Measurements from ENCODE around the gene ELK3.

- no peak for TF ChIP-seq EZH2 (IDR thresholded peaks at IDR 0.05; ENCODE audit: borderline replicate concordance, low read length)
- TF ChIP-seq CTCF (conservative IDR thresholded peaks at IDR 0.05 in 1 of 2, IDR thresholded peaks at IDR 0.05 in 1 of 2; ENCODE audit: extremely low read depth in 1 of 2, insufficient read depth in 1 of 2, low read depth in 1 of 2, low read length in 2 of 2), result no peak
Observed at GRCh38 chr12:96189781-96190180, 4.4 kb upstream of the ELK3 start.

Data from mammary epithelial cell (primary cell).